ENCODE results near the gene RSPH10B. TPM values are rescaled to one million over a fixed set of nuclear protein-coding genes. Genes with fewer than 3 reads are reported as not detected.

RSPH10B gene
- total and polyA plus RNA-seq, 2 of the 8 experiments (the other 6 are each of a cell fraction or from before 2014, with no cell fraction given), result 0.17 to 0.45 TPM

DNA sequence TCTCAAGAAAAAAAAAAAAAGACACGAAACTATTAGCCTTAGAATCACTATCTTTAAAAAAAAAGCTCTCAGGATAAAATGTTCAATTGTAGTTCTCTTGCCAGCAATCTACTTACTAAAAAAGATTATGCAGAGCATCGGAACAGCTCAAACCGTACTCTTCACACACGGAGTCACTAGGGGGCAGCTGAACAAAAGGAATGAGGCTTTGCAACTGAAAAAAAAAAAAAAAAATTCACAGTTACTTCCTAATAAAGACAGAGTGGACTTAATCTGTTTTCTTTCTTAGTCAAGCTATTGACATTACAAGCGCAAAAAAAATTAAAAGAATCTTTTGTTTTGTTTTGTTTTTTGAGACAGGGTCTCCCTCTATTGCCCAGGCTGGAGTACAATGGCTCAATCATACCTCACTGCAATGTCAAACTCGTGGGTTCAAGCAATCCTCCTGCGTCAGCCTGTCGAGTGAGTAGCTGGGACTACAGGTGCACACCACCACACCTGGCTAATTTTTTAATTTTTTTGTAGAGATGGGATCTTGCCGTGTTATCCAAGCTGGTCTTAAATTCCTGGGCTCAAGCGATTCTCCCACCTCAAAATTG lies 26.8 kb upstream of the RSPH10B start:
- H3K23me2 ChIP-seq (ENCODE audit: low read depth, low read length), result no peaks in the 10 kb centered on the region
- H4K20me1 ChIP-seq (replicated peaks in 1 of 2; ENCODE audit: control insufficient read depth in 1 of 2, insufficient read depth in 2 of 2, low read length in 2 of 2), result no peaks in the 10 kb centered on the region
- H3K4me1 ChIP-seq (replicated peaks in 1 of 4; ENCODE audit: control insufficient read depth in 3 of 4, insufficient read depth in 4 of 4, low read length in 3 of 4), result no peaks in the 10 kb centered on the region
- no peak overlapping the region for H3K14ac ChIP-seq (ENCODE audit: insufficient read length)
- 73% methylated on average over 10 of the region's 10 CpGs; no CpG with 5 or more reads in 1 of the 2 experiments for WGBS, 2 experiments (ENCODE audit: extremely low coverage in 1 of 2, insufficient coverage in 1 of 2, insufficient read length in 1 of 2, insufficient replicate concordance in 2 of 2, low coverage in 1 of 2, low lambda C conversion rate in 2 of 2, missing lambda C conversion rate in 1 of 2)
- no peaks in the 10 kb centered on the region for H3K79me1 ChIP-seq (ENCODE audit: low read depth, low read length)
- no peak overlapping the region for H3K27ac ChIP-seq (ENCODE audit: low read depth, low read length)
- FAIRE-seq, result no peak
- H4K5ac ChIP-seq (ENCODE audit: insufficient read length, low read depth, low read length), result no peak overlapping the region
- H3K23ac ChIP-seq (ENCODE audit: insufficient read length), result no peak overlapping the region
- no peak overlapping the region for H2BK5ac ChIP-seq (ENCODE audit: low read depth, low read length)
- H2BK120ac ChIP-seq (replicated peaks; ENCODE audit: low read depth, low read length), result no peak overlapping the region
- no peak overlapping the region for H2AK5ac ChIP-seq (ENCODE audit: low read depth, low read length)
- no peaks in the 10 kb centered on the region for H3K27me3 ChIP-seq (replicated peaks in 1 of 4; ENCODE audit: control insufficient read depth in 3 of 4, extremely low read depth in 1 of 4, insufficient read depth in 3 of 4, low read length in 3 of 4)
- H4K91ac ChIP-seq (replicated peaks; ENCODE audit: insufficient read length, low read length), result no peak overlapping the region
- no peak overlapping the region for H4K8ac ChIP-seq (ENCODE audit: extremely low read depth, insufficient read depth, low read length)
- no peak overlapping the region for H3K56ac ChIP-seq (replicated peaks; ENCODE audit: insufficient read length, low read depth, low read length)
- H3K9me3 ChIP-seq (ENCODE audit: insufficient read depth in 2 of 2, low read depth in 1 of 2, low read length in 1 of 2), result no peaks in the 10 kb centered on the region
- no peak overlapping the region for H2AFZ ChIP-seq (ENCODE audit: low read length)
- no peak overlapping the region for H3K4ac ChIP-seq (replicated peaks; ENCODE audit: insufficient read length, low read depth, low read length)
- no peak overlapping the region for H2BK20ac ChIP-seq (ENCODE audit: low read length)
- no peak overlapping the region for H2BK12ac ChIP-seq (ENCODE audit: low read depth, low read length)
- H3K4me3 ChIP-seq (ENCODE audit: extremely low read depth in 1 of 4, insufficient read depth in 2 of 4, low read depth in 3 of 4, low read length in 4 of 4), result no peak overlapping the region
- no peak overlapping the region for H3K4me2 ChIP-seq (ENCODE audit: insufficient read depth in 1 of 2, low read depth in 2 of 2, low read length in 2 of 2)
- ChIA-PET POLR2A (ENCODE audit: partially characterized antibody) (interaction anchor here (0.5 to 2.5 kb wide), 7 partner anchors 11 to 344 kb away, joined by 3 to 12 read pairs (median 3); partner anchors contain the start of genes AIMP2 and PMS2), CTCF (ENCODE audit: partially characterized antibody) (interaction anchor here (0.6 to 3.1 kb wide), 19 partner anchors 8 to 440 kb away, joined by 3 to 15 read pairs (median 4); partner anchors contain the start of genes AIMP2 and PMS2)
- H2BK15ac ChIP-seq (ENCODE audit: low read length), result no peak overlapping the region
- H3K18ac ChIP-seq (ENCODE audit: extremely low read depth, low read length), result no peak overlapping the region
- no peaks in the 10 kb centered on the region for H3K79me2 ChIP-seq (ENCODE audit: control insufficient read depth in 1 of 2, insufficient read depth in 2 of 2, low read length in 2 of 2)
- DNase-seq (ENCODE audit: low read depth in 1 of 2, low spot score in 2 of 2), result no peak
- H3K9ac ChIP-seq (replicated peaks in 1 of 4; ENCODE audit: extremely low read depth in 1 of 4, low read depth in 3 of 4, low read length in 3 of 4), result no peak overlapping the region
- H3K36me3 ChIP-seq (ENCODE audit: control insufficient read depth in 2 of 4, insufficient read depth in 4 of 4, low read length in 3 of 4), result peaks cover 3 to 44% (median 24%) of the 10 kb centered on the region in 4 experiments
- TF ChIP-seq FOSL1 (IDR thresholded peaks at IDR 0.05; ENCODE audit: insufficient read depth, low read depth, low read length) (no peak), SP4 (IDR thresholded peaks at IDR 0.05; ENCODE audit: low read length) (no peak), NANOG (IDR thresholded peaks at IDR 0.05; ENCODE audit: insufficient read depth, low read depth, low read length, poor library complexity, severe bottlenecking) (no peak), RNF2 (IDR thresholded peaks at IDR 0.05; ENCODE audit: borderline replicate concordance, low read depth, low read length, missing control alignments, poor library complexity, severe bottlenecking) (no peak), RAD21 (IDR thresholded peaks at IDR 0.05 in 1 of 2, conservative IDR thresholded peaks at IDR 0.05 in 1 of 2; ENCODE audit: low read depth in 2 of 2, low read length in 2 of 2) (peak; percentile 60 to 61), KDM5A (IDR thresholded peaks at IDR 0.05; ENCODE audit: low read length) (no peak), GABPA (IDR thresholded peaks at IDR 0.05; ENCODE audit: borderline replicate concordance, insufficient read depth, low read length) (no peak), KDM4A (IDR thresholded peaks at IDR 0.05; ENCODE audit: low read depth, low read length, severe bottlenecking) (no peak), EZH2 (IDR thresholded peaks at IDR 0.05; ENCODE audit: low read depth, low read length, severe bottlenecking) (no peak), SRF (IDR thresholded peaks at IDR 0.05; ENCODE audit: low read depth, low read length) (no peak), CHD2 (IDR thresholded peaks at IDR 0.05; ENCODE audit: low read length) (no peak)
- TF ChIP-seq, protein P1, sequence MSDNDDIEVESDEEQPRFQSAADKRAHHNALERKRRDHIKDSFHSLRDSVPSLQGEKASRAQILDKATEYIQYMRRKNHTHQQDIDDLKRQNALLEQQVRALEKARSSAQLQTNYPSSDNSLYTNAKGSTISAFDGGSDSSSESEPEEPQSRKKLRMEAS (IDR thresholded peaks at IDR 0.05), result no peak
